ENCODE measurements around the gene PGGT1B.

DNA sequence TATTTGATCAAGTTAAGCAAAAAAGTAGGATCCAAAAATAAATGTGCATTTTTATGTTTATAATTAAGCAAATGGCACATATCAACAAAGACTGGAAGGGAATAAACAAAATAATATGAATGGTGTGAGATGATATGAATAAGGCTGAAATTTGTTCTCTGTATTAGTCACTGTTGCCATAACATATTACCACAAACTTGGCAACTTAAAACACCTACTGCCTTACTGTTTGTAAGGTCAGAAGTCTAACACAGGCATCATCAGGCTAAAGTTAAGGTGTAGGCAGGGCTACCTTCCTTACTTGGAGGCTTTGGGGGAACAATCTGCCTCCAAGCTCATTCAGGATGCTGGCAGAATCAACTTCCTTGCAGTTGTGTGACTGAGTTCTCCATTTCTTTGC is 19.3 kb downstream of the PGGT1B start:
- TF ChIP-seq, protein P1, sequence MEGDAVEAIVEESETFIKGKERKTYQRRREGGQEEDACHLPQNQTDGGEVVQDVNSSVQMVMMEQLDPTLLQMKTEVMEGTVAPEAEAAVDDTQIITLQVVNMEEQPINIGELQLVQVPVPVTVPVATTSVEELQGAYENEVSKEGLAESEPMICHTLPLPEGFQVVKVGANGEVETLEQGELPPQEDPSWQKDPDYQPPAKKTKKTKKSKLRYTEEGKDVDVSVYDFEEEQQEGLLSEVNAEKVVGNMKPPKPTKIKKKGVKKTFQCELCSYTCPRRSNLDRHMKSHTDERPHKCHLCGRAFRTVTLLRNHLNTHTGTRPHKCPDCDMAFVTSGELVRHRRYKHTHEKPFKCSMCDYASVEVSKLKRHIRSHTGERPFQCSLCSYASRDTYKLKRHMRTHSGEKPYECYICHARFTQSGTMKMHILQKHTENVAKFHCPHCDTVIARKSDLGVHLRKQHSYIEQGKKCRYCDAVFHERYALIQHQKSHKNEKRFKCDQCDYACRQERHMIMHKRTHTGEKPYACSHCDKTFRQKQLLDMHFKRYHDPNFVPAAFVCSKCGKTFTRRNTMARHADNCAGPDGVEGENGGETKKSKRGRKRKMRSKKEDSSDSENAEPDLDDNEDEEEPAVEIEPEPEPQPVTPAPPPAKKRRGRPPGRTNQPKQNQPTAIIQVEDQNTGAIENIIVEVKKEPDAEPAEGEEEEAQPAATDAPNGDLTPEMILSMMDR (IDR thresholded peaks at IDR 0.05): no peak
- no peak for TF ChIP-seq POLR2AphosphoS5 (IDR thresholded peaks at IDR 0.05; ENCODE audit: low read depth, low read length)

Measured in Panc1 (cell line).